LoVo (cell line): ENCODE data around the gene CITED2.
A peak's percentile ranks its signal among the peaks of the same experiment; 100 is the strongest.
"Not testable (repeated sequence)": the region's sequence is repeated elsewhere in the genome, so short reads cannot be mapped to it uniquely, and the experiment has no call there.

ENCODE experiments used
- DNase-seq: peaks from one replicate; pipeline ENCODE4 v3.0.0-alpha.2; 2016; ENCODE audit warnings: low spot score

CITED2 gene

GRCh38 chr6:139364302-139364981, 10.0 kb downstream of the CITED2 start:
- peak; percentile 68 for DNase-seq

- DNase-seq, result not testable (repeated sequence)
Measured at GRCh38 chr6:139363797-139364196, 10.7 kb downstream of the CITED2 start.

GRCh38 chr6:139363123-139363522, 11.3 kb downstream of the CITED2 start:
- DNase-seq, result not testable (repeated sequence)

GRCh38 chr6:139361211-139361610, 13.2 kb downstream of the CITED2 start:
- no peak for DNase-seq

- DNase-seq, result no peak
Measured at GRCh38 chr6:139356924-139357323, 17.5 kb downstream of the CITED2 start.

- no peak for DNase-seq
Measured at GRCh38 chr6:139355777-139356445, 18.5 kb downstream of the CITED2 start.

GRCh38 chr6:139355172-139355571, 19.3 kb downstream of the CITED2 start:
- no peak for DNase-seq

GRCh38 chr6:139354189-139354588, 20.3 kb downstream of the CITED2 start:
- DNase-seq, result no peak

GRCh38 chr6:139349464-139350020, 24.9 kb downstream of the CITED2 start:
- DNase-seq, result no peak

- no peak for DNase-seq
Measured at GRCh38 chr6:139346392-139346791, 28.1 kb downstream of the CITED2 start.

GRCh38 chr6:139344186-139344963, 30.1 kb downstream of the CITED2 start:
- DNase-seq, result no peak

- DNase-seq, result no peak
Measured at GRCh38 chr6:139343052-139343750, 31.2 kb downstream of the CITED2 start.

- no peak for DNase-seq
Measured at GRCh38 chr6:139341060-139341459, 33.4 kb downstream of the CITED2 start.

GRCh38 chr6:139338795-139339194, 35.7 kb downstream of the CITED2 start:
- DNase-seq, result no peak

GRCh38 chr6:139337830-139338229, 36.6 kb downstream of the CITED2 start:
- DNase-seq, result no peak

- no peak for DNase-seq
Measured at GRCh38 chr6:139337001-139337400, 37.4 kb downstream of the CITED2 start.

- DNase-seq, result no peak
Measured at GRCh38 chr6:139336488-139336887, 38.0 kb downstream of the CITED2 start.

GRCh38 chr6:139335447-139336210, 38.8 kb downstream of the CITED2 start:
- DNase-seq, result no peak

GRCh38 chr6:139334806-139335446, 39.5 kb downstream of the CITED2 start:
- DNase-seq, result no peak

GRCh38 chr6:139330826-139331500, 43.5 kb downstream of the CITED2 start:
- no peak for DNase-seq
